DMS114 treated with DMSO at 0.1 percent for 48 hours (cell line): ENCODE results near the gene SULT6B1.
"Not testable (repeated sequence)": the region's sequence is repeated elsewhere in the genome, so short reads cannot be mapped to it uniquely, and the experiment has no call there.

Experiments used
- DNase-seq: peaks from one replicate; lab custom pipeline; 2025; ENCODE audit not compliant: unreplicated experiment; lab: John Stamatoyannopoulos, UW

Gene SULT6B1, protein sequence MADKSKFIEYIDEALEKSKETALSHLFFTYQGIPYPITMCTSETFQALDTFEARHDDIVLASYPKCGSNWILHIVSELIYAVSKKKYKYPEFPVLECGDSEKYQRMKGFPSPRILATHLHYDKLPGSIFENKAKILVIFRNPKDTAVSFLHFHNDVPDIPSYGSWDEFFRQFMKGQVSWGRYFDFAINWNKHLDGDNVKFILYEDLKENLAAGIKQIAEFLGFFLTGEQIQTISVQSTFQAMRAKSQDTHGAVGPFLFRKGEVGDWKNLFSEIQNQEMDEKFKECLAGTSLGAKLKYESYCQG

DNA sequence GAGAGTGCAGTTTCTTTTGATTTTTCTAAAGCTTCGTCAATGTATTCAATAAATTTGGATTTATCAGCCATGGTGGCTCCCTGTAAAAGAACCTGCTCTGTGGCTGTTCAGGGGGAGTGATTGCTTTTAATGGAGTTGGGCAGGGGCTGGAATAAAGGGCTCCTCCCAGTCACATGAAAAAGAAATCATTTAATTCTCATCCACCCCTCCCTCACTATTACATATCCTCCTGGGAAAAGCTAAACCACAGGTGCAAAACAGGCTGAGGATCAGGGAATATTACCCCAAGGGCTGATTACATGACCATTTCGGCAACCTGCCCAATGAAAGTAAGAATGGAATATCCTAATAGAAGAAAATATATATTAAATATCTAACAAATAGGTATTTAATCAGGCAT is at the start of gene SULT6B1:
Gene SULT6B1 (minus strand): TSS at position 101 of the 400 bp plus-strand sequence. CDS start 30 bp downstream, at position 71.
- DNase-seq, result no peak

DNA sequence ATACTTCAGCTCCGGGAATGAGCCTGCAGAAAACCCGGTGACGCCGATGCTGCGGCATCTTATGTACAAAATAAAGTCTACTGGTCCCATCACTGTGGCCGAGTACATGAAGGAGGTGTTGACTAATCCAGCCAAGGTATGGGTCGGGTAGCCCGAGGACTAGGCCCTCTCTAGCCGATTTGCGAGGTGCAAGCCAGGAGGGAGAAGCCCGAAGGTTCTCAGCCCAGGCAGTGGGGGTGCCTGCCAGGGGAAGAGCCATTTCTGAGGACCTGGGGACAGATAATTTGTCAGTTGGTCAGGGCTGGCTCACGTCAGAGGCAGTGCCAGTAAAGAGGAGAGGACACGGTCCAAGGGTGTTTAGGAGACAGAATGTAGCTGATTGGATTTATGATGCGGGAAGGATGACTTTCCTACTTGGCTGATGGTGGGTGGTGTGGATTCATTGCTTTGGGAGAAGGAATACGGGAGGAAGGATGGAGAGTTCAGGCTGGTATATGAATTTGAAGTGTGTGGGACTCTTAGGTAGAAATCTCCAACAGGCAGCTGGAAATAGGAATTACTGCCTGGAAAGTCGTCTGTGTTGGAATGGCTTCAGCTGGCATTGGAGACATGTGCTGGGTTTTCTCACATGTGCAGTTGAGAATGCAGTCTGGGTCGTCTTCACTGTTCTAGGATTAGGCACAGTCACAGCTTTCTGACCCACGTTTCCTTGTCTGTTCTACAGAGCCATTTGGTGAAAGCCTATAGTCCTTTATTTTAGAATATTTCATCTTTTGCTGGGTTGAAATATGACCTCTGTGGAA is 43.9 kb upstream of the SULT6B1 start:
- DNase-seq, result no peak

DNA sequence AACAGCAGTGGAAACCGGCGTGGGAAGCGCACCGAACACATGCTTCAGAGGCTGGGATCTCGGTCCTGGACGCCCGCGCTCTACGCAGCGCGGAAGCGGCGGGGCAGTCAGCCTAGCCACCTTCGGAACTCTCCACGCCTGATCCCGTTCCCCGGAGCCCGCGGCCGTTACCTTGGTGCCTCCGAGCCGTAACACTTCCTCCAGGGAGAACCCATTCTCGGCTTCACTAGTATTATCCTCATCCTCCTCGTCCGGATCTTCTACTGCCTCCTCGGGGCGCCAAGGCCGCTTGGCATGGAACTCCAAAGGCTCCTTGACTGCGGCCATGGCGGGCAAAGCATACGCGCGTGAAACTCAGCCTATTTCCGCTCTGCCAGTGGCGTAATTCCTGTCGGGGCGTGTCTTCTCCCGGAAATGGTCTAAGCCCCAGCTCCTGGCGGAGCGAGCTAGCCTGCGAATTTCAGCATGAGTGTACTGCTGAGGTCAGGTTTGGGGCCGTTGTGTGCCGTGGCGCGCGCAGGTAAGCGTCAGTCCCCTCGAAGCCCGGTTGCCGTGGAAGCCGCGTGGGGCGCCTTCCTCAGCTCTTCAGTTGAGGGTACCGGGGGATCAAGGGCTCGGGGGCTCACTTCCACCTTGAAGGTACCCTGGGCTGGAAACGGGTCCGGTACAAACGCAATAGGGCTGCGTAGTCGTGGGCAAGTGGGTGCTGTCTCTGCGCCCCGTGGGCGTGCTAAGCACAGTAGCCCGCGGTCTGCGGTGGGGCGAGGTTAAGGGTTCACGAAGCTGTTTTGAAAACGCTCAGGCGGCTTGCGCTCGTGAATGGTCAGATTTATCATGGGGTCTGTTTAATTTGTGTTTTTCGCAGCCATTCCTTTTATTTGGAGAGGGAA is 43.0 kb upstream of the SULT6B1 start, which contains the start of the genes CEBPZ and NDUFAF7:
Gene CEBPZ (minus strand): TSS at position 356 of the 890 bp plus-strand sequence. CDS start 29 bp downstream, at position 327.
Gene NDUFAF7 (plus strand): TSS at position 418 of the 890 bp plus-strand sequence. CDS start 48 bp downstream, at position 466.
- DNase-seq, result peak; percentile 86

DNA sequence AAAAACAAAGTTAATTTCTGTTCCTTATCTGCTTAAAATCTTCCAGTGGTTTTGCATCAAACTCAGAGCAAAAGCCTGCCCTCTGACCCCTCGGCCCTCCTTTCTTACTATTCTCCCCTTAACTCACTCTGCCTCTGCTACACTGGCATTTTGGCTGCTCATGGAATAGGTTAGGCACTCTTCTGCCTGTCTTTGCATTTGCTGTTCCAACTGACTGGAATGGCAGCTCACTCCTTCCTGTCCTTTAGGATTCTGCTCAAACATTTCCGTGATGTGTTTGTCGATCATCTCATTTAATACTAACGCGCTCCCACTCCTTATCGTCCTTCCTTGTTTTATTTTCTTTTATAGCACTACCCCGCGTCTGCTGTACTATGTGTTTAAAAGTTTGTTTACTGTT is 42.1 kb upstream of the SULT6B1 start:
- no peak for DNase-seq

DNA sequence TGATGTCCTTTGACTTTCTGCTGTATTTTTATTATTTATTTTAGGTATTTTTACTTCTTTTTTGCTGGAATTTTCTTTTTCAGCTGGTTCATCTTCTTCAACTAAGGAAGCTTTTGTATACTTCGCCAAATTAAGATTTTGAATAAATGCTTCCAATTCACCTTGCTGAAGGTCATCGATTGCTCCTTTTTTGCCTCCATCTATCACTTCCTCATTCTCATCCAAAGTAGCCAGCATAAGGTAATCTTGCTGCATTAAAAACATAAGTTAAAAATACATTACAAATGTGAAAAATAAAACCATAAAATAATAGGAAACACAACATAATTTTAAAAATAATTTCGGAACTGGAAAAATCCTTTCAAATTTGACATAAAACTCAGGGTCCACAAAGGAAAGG is 40.3 kb upstream of the SULT6B1 start:
- no peak for DNase-seq

DNA sequence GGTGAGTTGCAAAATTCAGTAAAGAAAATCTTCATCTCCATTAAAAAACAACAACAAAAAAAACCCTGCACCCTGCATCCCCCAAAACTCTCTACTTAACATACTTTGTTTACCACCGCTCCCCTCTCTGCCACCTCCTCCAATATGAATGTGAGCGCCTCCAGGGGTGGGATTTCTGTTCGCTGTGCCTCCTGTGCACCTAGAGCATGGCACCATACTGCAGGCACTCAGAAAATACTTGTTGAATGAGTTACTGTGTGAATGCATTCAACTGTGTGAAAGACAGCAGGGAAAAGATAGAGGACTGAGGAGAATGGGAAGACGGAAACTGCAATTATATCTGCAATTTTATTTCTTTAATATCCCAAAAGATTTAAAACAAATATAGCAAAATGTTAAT is 38.4 kb upstream of the SULT6B1 start:
- DNase-seq, result no peak

DNA sequence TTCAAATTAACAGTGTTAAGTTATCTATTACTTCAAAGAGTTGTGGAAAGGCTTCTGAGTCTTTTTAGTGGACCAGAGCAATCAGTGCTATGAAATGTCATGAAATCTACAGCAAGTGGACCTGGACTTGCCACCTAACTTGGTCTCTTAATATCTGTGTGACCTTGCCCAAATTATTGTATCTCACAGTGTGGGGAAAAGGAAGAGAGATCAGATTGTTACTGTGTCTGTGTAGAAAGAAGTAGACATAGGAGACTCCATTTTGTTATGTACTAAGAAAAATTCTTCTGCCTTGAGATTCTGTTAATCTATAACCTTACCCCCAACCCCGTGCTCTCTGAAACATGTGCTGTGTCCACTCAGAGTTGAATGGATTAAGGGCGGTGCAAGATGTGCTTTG is 36.7 kb upstream of the SULT6B1 start:
- DNase-seq, result not testable (repeated sequence)

DNA sequence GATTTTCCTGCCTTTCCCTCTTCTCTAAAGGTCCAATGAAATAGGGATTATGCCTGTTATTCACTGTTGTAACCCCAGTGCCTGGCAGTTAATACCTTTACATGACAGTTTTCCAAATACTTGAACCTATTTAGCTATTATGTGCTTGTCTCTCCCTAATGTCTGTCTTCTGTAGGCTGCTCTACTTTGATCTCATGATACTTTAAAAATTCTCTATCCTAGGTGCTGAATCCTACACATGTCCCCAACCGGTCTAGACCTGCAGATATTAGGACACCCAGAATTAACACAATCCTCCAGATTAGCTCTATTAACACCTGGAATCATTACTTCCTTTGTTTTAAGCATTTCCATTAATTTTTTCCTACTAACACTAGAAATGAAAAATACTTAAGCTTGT is 35.6 kb upstream of the SULT6B1 start:
- DNase-seq, result no peak

DNA sequence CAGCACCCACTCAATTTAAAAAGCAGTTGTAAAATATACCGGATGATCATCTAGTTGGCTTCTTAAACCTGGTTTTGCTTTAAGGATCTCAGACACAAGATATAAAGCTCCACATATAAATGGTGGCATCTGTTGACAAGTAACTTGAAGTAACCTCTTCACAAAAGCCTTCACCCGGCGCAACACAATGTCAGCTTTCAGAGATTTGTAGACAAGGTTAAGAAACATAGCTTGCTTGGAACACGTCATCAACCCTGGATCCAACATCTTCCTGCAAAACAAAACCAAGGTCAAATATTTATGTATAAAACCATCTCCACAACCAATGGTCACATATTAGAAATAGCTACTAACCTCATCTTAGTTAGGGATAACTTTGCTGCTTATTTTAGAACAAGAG is 34.7 kb upstream of the SULT6B1 start:
- DNase-seq, result no peak

DNA sequence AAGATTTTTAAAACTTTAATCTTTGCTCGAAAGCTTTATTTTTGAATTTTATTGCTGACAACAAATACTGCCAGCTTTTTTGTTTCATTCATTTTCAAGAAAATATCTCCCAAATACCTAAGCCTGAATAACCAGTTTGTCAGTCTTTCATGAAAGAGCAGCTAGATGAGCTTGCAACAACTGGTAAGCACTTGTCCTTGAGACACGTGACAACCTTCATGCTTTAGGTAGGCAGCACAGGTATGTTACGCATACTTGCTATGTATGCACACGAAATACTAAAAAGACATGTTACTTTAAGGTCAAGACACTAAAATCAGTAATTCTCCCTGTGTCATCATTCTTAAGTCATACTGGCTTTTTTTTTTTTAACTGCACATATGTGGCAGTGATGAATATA is 30.6 kb upstream of the SULT6B1 start:
- no peak for DNase-seq

DNA sequence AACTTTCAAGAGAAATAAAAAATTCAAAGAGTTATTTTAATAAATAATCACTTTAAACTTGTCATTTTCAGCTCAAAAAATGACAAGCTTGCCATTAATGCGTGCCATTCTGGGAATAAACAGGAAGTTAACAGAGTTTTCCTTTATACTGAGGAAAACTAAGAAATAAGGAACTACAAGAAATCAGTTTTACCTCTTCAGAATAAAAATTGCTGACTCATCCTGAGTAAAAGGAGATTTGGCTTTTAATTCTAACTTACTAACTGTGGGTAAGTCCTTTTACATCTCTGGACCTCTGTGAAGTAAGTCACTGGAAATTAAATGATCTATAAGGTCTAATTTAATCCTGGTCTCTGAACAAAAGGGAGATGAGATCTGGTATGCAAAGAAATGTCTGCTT is 26.8 kb upstream of the SULT6B1 start:
- no peak for DNase-seq

DNA sequence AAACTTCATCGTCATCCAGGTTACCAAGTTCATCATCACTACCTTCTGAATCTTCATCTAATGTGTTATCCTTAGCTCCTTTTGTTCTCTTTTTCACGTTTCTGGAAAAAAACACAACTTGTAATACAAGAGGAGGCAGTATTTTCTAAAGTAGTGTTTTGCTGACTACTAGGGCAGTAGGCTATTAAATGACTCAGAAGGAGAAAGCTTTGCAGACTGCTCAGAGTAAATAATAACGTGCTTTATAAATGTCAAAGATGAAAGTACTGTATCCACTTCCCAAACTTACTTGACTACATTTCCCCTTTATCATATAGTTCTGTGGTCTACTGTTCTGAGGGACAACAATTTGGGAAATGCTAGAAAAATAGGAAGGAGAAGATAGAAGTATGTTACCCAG is 23.5 kb upstream of the SULT6B1 start:
- DNase-seq, result no peak

DNA sequence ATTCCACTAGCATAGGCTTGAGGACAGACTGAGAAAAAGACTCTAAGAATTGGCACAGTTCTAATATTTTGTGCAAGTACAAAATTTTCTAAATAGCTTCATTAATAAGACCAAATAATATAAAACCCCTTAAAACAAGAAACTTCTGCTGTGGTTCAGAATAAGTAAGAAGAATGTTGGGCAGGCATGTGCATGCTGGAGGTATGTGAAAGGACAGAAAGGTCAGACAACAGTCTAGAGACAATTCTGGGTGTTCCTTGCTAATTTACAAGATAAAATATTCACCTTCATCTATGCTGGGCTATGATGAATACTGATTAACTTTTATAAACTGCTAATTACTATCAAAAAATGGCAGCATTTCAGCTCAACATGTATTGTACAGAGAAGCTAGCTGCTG is 22.7 kb upstream of the SULT6B1 start:
- DNase-seq, result no peak

DNA sequence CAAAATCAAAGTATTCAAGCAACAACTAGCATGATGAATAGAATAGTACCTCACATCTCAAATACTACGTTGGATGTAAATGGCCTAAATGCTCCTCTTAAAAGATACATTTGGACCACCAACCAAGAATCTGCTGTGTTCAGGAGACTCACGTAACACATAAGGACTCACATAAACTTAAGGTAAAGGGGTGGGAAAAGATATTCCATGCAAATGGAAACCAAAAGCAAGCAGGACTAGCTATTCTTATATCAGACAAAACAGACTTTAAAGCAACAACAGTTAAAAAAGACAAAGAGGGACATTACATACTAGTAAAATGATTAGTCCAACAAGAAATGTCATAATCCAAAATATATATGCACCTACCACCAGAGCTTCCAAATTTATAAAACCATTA is 18.3 kb upstream of the SULT6B1 start:
- not testable (repeated sequence) for DNase-seq

DNA sequence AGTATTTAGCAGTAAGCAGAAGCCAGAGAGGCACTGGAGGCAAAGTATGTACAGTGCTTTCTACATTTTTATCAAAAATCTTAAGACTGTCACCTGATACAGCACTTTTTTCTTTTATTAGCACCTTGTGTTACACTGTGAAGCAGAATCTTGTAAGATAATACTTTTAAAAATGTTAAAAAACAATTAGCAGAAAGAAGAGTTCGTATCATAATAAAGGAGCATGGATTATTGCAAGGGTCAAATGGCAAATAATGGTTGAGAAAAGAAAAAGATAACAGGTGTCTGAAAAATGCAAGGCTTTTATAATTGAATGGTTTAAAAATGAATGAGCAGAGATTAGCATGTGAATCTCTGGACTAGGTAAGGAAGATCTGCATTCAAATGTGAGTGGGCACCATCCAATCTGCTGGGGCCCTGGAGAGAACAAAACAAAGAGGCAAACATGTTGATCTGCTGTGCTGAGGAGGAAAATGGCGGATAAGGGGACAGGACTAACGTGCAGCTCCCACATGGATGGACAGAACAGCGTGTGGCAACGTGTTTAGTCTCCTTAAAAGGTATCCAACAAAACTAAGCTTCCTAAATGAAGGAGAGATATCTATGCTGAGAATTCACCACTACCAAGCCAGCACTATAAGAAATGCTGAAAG is 17.3 kb upstream of the SULT6B1 start:
- no peak for DNase-seq

DNA sequence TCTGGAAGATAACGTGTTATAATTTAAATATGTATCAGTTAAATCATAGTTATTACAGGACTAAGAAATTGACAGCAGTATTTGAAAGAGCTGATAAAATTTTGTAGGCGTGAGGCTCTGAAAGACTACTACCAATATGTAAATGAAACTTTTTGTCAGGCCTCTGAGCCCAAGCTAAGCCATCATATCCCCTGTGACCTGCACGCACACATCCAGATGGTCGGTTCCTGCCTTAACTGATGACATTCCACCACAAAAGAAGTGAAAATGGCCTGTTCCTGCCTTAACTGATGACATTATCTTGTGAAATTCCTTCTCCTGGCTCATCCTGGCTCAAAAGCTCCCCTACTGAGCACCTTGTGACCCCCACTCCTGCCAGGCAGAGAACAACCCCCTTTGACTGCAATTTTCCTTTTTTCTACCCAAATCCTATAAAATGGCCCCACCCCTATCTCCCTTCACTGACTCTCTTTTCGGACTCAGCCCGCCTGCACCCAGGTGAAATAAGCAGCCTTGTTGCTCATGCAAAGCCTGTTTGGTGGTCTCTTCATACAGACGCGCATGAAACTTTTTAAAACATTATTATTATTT is 16.7 kb upstream of the SULT6B1 start:
- not testable (repeated sequence) for DNase-seq

DNA sequence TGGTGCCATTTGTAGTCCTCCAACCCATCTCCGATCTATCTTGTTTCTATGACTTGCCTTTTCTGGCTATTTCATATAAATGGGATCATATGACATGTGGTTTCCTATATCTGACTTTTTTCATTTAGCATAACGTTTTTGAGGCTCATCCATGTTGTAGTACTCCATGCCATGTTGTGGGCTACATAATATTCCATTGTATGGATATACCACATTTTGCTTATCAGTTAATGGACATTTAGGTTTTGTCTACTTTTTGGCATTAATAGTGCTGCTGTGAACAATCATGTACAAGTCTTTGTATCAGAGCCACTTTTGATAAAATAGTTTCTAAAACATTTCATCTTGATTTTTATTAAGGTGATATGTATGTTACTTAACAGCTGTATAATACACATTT is 15.2 kb upstream of the SULT6B1 start:
- DNase-seq, result no peak

DNA sequence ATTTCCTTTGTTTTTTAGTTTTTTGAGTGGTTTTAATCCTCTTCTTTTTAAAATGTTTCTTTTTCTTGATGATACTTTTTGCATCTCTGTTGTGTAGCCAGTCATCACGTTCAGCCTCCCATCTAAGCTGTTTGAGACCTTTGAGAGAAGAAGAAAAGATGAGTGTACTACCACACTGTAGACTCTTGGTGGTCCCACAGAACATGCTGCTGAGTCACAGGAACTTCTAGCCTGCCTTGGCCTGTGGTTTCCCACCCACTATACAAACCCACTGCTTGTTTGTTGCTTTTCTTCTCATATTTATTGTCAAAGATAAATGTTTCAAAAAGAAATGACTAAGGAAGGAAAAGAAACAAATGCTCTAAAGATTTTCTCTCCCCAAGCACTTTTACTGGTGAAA is 13.3 kb upstream of the SULT6B1 start:
- DNase-seq, result no peak

DNA sequence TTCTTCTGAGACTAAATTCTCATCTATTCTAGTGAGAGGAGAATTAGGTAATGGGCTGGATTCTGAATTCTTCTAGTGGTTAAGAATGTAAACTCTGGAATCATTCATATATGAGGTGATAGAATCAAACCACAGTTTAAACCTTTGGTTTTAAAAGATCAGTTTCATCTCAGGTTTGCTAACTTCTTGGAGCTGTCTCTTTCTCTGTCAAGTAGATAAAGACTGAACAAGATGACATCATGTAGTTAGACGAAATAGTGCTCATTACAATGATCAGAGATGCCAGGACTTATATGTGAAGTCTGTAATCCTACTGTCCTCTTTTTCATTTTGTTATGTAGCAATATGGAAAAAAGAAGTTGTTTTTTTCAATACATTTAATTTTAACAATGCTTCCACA is 12.7 kb upstream of the SULT6B1 start:
- DNase-seq, result no peak

DNA sequence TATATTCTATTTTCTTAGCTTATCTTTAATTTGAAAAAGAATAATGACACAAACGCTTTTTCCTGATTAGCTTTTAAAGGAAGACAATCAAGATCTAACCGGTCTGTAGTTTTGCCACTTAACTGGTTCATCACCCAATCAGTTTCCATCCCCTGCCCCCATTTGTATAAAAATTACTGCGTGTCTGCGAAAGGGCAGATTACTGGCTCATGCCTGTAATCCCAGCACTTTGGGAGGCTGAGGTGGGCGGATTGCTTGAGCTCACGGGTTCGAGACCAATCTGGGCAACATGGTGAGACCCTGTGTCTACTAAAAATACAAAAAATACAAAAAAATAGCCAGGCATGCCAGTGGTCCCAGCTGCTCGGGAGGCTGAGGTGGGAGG is 10.2 kb upstream of the SULT6B1 start:
- no peak for DNase-seq
